Adrenal gland (tissue), 12 donors: ENCODE results near the gene ZNF554. TPM values are rescaled to one million over a fixed set of nuclear protein-coding genes. Genes with fewer than 3 reads are reported as not detected.

ENCODE experiments used
- DNase-seq, 7 donors: peaks; one replicate each; pipeline ENCODE4 v3.0.0-alpha.2; 2019 to 2020
- H3K27ac ChIP-seq, 5 donors: fragments of 200-600 bp; sonication (generic) in 4 of 5; 1 replicate in 3 of 5; 2 replicates in 2 of 5; pipeline versions ENCODE4 v1.5.1 to v1.8.0; 2016 to 2020; ENCODE audit warnings: mild to moderate bottlenecking in 1 of 5
- H3K27me3 ChIP-seq: fragments of 200-600 bp; 2 replicates; pipeline ENCODE4 v1.8.0; 2021
- H3K36me3 ChIP-seq, 2 donors: fragments of 200-600 bp; replicated peaks in 1 of 2; 1 replicate in 1 of 2; 2 replicates in 1 of 2; pipeline versions ENCODE4 v1.5.1 to v1.8.0; 2018 to 2022
- H3K4me1 ChIP-seq, 2 donors: fragments of 200-600 bp; replicated peaks in 1 of 2; 1 replicate in 1 of 2; 2 replicates in 1 of 2; pipeline versions ENCODE4 v1.5.1 to v1.8.0; 2018 to 2021
- H3K4me3 ChIP-seq, 4 donors: fragments of 200-600 bp; sonication (generic) in 3 of 4; one replicate each; pipeline ENCODE4 v1.5.1; 2016 to 2018
- H3K9me3 ChIP-seq, 3 donors: fragments of 200-600 bp; sonication (generic) in 1 of 3; replicated peaks in 1 of 3; 1 replicate in 2 of 3; 2 replicates in 1 of 3; pipeline versions ENCODE4 v1.5.1 to v1.8.0; 2016 to 2021
- CTCF ChIP-seq, 6 experiments: fragments of 450-650 bp in 4 of 6; fragments of 200-600 bp in 2 of 6; sonication (generic) in 1 of 6; IDR thresholded peaks; 1 replicate in 5 of 6; 2 replicates in 1 of 6; pipeline versions ENCODE4 v1.5.1 to v1.8.0; 2016 to 2021; ENCODE audit warnings: antibody characterized with exemption in 6 of 6, mild to moderate bottlenecking in 2 of 6, moderate library complexity in 1 of 6
- POLR2A ChIP-seq, 2 donors: fragments of 450-650 bp; IDR thresholded peaks; one replicate each; pipeline ENCODE4 v1.6.1; 2017; ENCODE audit warnings: antibody characterized with exemption in 2 of 2, mild to moderate bottlenecking in 2 of 2, moderate library complexity in 1 of 2
- WGBS, 4 donors: extraction: QIAGEN DNeasy Blood & Tissue Kit in 2 of 4; methylation state at CpG; one replicate each; pipeline versions ENCODE4 v1.1.5 to v1.1.7; 2013 to 2017; 5-methylcytosine and 5-hydroxymethylcytosine counted together
- intact Hi-C, 2 donors: fragments of 100-400 bp; cut with DNase I; formaldehyde crosslinking; loops; one replicate each; pipeline versions ENCODE4 v1.14.1 to v1.15.0; 2022 to 2023
- polyA plus RNA-seq, 3 donors: library from polyadenylated mRNA; stranded (reverse); fragments of 200-250 nt in 2 of 3; fragments of 350-450 nt in 1 of 3; fragmentation: Illumina TruSeq in 1 of 3; extraction: RNeasy Lipid Tissue Mini Kit (QIAGEN cat#74804) in 1 of 3; gene quantifications; one replicate each; pipeline ENCODE4 v1.2.3, GENCODE V29; 2013 to 2014
- total RNA-seq, 9 donors: library from RNA; depleted of rRNA in 4 of 9; stranded (reverse); fragments of >200 nt in 4 of 9; fragments of 120-200 nt in 1 of 9; fragmentation: NEBNext Ultra II Directional in 1 of 9; extraction: Animal tissue kit (Norgen Biotek cat#: 25700) in 1 of 9; gene quantifications; one replicate each; pipeline versions ENCODE4 v1.1.0 to v1.2.4, GENCODE V29; 2013 to 2023
- donor health status: healthy with polysubstance abuse.
- donor health status: Bipolar disorder and iron deficiency.
- donor health status: DM: yes; HTN: yes; CAD: no.
- donor health status: DM: no; HTN: no; CAD: no.
- donor health status: DM: no; HTN: no; CAD: no.
- donor health status: DM: yes; HTN: yes; CAD: no.

ZNF554 gene
- total and polyA plus RNA-seq, 12 donors: 1.6 to 6.9 (median 3.9) TPM

DNA sequence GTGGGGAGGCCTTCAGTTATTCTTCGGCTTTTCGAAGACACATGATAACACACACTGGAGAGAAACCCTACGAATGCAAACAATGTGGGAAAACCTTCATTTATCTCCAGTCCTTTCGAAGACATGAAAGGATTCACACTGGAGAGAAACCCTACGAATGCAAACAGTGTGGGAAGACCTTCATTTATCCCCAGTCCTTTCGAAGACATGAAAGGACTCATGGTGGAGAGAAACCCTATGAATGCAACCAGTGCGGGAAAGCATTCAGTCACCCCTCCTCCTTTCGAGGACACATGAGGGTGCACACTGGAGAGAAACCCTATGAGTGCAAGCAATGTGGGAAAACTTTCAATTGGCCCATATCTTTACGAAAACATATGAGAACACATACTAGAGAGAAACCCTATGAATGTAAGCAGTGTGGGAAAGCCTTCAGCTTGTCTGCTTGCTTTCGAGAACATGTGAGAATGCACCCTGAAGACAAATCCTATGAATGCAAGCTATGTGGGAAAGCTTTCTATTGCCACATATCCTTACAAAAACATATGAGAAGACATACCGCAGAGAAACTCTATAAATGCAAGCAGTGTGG lies 33.4 kb downstream of the ZNF554 start:
- Histone ChIP-seq H3K9me3 (peaks cover 0 to 55% (median 8%) of the 10 kb centered on the region in 3 donors), H3K4me3 (no peak overlapping the region), H3K36me3 (peaks cover 0 to 29% of the 10 kb centered on the region in 2 donors), H3K27me3 (no peaks in the 10 kb centered on the region), H3K4me1 (no peaks in the 10 kb centered on the region), H3K27ac (no peak overlapping the region)
- TF ChIP-seq CTCF (IDR thresholded peaks at IDR 0.05) (no peak), POLR2A (IDR thresholded peaks at IDR 0.05) (no peak)
- intact Hi-C loops: no loop called here
- 94 to 100% (median 97%) methylated on average over 11 of the region's 11 CpGs for WGBS, 4 donors
- DNase-seq: no peak

- no peak overlapping the region for H3K4me3 ChIP-seq
- intact Hi-C loops: no loop called here
- no peaks in the 10 kb centered on the region for H3K4me1 ChIP-seq
- H3K27ac ChIP-seq: no peak overlapping the region
- WGBS, 4 donors: 97 to 98% (median 98%) methylated on average over 3 of the region's 3 CpGs
- TF ChIP-seq POLR2A (IDR thresholded peaks at IDR 0.05) (no peak), CTCF (IDR thresholded peaks at IDR 0.05) (no peak)
- peaks cover 0 to 53% (median 8%) of the 10 kb centered on the region in 3 donors for H3K9me3 ChIP-seq
- DNase-seq: no peak
- H3K36me3 ChIP-seq: peaks cover 0 to 29% of the 10 kb centered on the region in 2 donors
- no peaks in the 10 kb centered on the region for H3K27me3 ChIP-seq
Observed at GRCh38 chr19:2854849-2855248, 35.2 kb downstream of the ZNF554 start.

DNA sequence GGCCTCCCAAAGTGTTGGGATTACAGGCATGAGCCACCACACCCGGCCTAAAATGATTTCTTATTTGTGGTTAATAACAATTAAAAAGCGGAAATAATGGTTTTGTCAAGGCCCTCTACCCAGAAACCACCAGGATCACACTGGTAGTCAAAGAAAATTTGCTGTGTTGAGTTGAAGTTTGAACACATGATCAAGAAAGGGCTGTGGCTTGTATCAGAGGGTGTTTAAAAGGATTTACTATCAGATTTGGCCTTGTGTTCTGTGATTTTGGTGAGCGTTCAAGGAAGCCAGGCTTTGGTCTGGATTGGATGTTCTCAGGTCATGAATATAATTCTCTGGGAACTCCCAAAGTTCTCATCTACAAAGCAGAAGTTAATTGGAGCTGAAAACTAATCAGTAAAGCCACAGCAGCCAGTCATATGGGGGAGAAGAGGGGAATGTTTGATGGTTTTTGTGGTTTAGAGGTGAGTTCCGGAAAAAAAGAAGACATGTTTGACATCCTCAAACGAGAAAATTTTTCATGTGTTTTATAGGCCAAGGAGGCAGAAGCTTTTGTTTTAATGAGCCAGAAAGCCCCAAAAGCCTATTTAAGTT lies 36.9 kb downstream of the ZNF554 start:
- DNase-seq: no peak
- intact Hi-C loops: no loop called here
- H3K9me3 ChIP-seq: peaks cover 0 to 42% (median 8%) of the 10 kb centered on the region in 3 donors
- TF ChIP-seq CTCF (IDR thresholded peaks at IDR 0.05): no peak
- no peak for TF ChIP-seq POLR2A (IDR thresholded peaks at IDR 0.05)
- H3K36me3 ChIP-seq: peaks cover 0 to 19% of the 10 kb centered on the region in 2 donors
- 90 to 97% (median 93%) methylated on average over 5 of the region's 5 CpGs for WGBS, 4 donors
- H3K4me1 ChIP-seq: no peaks in the 10 kb centered on the region
- no peak overlapping the region for H3K4me3 ChIP-seq
- no peak overlapping the region for H3K27ac ChIP-seq
- H3K27me3 ChIP-seq: no peaks in the 10 kb centered on the region

DNA sequence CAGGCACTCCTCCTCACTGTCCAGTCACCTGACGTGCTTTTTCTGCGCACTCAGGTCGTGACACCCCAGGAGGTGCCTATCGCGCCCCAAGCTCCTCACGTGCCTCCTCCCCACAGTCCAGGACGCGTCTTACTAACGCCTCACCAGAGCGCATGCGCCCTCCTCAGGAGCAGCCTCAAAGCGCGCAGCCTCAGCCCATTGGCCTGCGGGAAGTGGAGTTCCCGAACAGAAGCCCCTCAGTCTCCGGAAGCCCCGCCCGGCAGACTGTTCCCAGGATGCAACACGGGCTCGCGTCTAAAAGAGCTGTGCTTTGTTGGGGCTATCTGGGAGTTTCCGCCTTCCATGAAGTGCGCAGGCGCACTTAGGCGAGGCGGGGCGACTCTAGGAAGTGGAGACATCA lies 39.2 kb downstream of the ZNF554 start:
- H3K36me3 ChIP-seq: no peaks in the 10 kb centered on the region
- WGBS, 4 donors: 64 to 75% (median 73%) methylated on average over 24 to 27 of the region's 27 CpGs
- no peaks in the 10 kb centered on the region for H3K4me1 ChIP-seq
- peaks cover 0 to 18% (median 8%) of the 10 kb centered on the region in 3 donors for H3K9me3 ChIP-seq
- no peak for DNase-seq
- no peak overlapping the region for H3K4me3 ChIP-seq
- H3K27ac ChIP-seq: no peak overlapping the region
- intact Hi-C loops: no loop called here
- H3K27me3 ChIP-seq: no peaks in the 10 kb centered on the region
- TF ChIP-seq CTCF (IDR thresholded peaks at IDR 0.05) (no peak), POLR2A (IDR thresholded peaks at IDR 0.05) (no peak)
